ENCODE measurements around the gene ZNF184. TPM values are rescaled to one million over a fixed set of nuclear protein-coding genes. Genes with fewer than 3 reads are reported as not detected.
A peak's percentile ranks its signal among the peaks of the same experiment; 100 is the strongest.

ZNF184 gene
- total and polyA plus RNA-seq, 9 of the 15 experiments (the other 6 are each of a cell fraction or from before 2014, with no cell fraction given): 7.6 to 22.2 (median 12.8) TPM

DNA sequence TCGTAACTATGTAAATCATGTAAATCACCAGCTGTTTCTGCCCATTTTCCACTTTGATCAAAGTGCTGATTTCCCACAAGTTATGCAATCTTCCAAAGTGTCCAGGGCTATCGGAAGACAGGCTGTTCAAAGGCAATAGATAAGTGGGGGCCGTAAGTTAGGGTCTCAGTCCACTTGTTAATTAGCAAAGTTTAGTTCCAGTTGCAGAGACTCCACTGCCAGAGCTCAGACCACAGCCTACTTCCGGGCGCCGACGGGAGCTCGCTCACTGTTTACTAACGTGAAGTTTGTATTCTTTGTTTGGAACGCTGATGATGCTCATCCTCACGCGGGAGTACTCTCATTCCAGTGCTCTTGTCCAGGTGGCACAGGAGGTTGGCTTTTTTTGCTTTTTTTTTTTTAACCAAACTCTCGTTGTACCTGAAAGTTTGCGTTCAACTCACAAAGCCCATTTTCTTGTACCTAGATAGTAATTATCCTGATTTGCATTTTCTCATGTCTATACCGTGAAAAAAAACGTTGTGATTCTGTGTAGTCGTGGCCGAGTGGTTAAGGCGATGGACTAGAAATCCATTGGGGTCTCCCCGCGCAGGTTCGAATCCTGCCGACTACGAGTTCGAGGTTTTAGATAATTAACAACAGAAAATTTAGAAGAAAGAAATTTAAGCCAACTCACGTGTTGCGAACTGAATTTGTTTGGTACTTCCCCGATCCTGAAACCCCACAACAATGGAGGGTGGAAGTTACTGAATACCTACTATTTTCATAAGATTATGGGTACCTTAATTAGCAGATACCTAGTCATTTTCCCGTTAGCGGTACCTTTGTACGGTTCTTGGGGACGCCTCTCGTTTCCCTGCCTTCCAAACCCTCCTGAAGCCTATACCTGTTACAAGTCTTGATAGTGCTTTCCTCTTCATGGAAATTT is 29.9 kb upstream of the ZNF184 start (continued):
- TF ChIP-seq SP1 (CRISPR knock-in tag; IDR thresholded peaks at IDR 0.05) (peak; percentile 73), SMARCA5 (IDR thresholded peaks at IDR 0.05) (peak; percentile 90), HNRNPL (IDR thresholded peaks at IDR 0.05; ENCODE audit: low read depth, low read length) (no peak), ZNF589 (CRISPR knock-in tag; IDR thresholded peaks at IDR 0.05; ENCODE audit: low read depth) (no peak; the same call in 1 of the 2 replicates), KDM1A (IDR thresholded peaks at IDR 0.05) (peak; percentile 80 to 82), SIX5 (IDR thresholded peaks at IDR 0.05; ENCODE audit: borderline replicate concordance in 1 of 2, insufficient read depth in 1 of 2, low read depth in 1 of 2, low read length in 2 of 2) (no peak), ZNF3 (CRISPR knock-in tag; IDR thresholded peaks at IDR 0.05) (no peak), PCBP1 (IDR thresholded peaks at IDR 0.05; ENCODE audit: low read depth, low read length, poor library complexity, severe bottlenecking) (no peak), ZNF146 (CRISPR knock-in tag; IDR thresholded peaks at IDR 0.05; ENCODE audit: unreplicated experiment) (no peak), ZNF253 (CRISPR knock-in tag; conservative IDR thresholded peaks at IDR 0.05) (no peak), ZBTB7A (IDR thresholded peaks at IDR 0.05; ENCODE audit: borderline replicate concordance, control insufficient read depth, low read depth, low read length) (peak; percentile 61)
- TF ChIP-seq, protein P1, sequence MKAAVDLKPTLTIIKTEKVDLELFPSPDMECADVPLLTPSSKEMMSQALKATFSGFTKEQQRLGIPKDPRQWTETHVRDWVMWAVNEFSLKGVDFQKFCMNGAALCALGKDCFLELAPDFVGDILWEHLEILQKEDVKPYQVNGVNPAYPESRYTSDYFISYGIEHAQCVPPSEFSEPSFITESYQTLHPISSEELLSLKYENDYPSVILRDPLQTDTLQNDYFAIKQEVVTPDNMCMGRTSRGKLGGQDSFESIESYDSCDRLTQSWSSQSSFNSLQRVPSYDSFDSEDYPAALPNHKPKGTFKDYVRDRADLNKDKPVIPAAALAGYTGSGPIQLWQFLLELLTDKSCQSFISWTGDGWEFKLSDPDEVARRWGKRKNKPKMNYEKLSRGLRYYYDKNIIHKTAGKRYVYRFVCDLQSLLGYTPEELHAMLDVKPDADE (conservative IDR thresholded peaks at IDR 0.05; ENCODE audit: control insufficient read depth, low read depth, low read length): peak; percentile 66; the same call in 1 of the 2 replicates
- TF ChIP-seq, protein P2, sequence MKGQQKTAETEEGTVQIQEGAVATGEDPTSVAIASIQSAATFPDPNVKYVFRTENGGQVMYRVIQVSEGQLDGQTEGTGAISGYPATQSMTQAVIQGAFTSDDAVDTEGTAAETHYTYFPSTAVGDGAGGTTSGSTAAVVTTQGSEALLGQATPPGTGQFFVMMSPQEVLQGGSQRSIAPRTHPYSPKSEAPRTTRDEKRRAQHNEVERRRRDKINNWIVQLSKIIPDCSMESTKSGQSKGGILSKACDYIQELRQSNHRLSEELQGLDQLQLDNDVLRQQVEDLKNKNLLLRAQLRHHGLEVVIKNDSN (CRISPR knock-in tag; IDR thresholded peaks at IDR 0.05): peak; percentile 50; the same call in 1 of the 2 replicates
- TF ChIP-seq, protein P3, sequence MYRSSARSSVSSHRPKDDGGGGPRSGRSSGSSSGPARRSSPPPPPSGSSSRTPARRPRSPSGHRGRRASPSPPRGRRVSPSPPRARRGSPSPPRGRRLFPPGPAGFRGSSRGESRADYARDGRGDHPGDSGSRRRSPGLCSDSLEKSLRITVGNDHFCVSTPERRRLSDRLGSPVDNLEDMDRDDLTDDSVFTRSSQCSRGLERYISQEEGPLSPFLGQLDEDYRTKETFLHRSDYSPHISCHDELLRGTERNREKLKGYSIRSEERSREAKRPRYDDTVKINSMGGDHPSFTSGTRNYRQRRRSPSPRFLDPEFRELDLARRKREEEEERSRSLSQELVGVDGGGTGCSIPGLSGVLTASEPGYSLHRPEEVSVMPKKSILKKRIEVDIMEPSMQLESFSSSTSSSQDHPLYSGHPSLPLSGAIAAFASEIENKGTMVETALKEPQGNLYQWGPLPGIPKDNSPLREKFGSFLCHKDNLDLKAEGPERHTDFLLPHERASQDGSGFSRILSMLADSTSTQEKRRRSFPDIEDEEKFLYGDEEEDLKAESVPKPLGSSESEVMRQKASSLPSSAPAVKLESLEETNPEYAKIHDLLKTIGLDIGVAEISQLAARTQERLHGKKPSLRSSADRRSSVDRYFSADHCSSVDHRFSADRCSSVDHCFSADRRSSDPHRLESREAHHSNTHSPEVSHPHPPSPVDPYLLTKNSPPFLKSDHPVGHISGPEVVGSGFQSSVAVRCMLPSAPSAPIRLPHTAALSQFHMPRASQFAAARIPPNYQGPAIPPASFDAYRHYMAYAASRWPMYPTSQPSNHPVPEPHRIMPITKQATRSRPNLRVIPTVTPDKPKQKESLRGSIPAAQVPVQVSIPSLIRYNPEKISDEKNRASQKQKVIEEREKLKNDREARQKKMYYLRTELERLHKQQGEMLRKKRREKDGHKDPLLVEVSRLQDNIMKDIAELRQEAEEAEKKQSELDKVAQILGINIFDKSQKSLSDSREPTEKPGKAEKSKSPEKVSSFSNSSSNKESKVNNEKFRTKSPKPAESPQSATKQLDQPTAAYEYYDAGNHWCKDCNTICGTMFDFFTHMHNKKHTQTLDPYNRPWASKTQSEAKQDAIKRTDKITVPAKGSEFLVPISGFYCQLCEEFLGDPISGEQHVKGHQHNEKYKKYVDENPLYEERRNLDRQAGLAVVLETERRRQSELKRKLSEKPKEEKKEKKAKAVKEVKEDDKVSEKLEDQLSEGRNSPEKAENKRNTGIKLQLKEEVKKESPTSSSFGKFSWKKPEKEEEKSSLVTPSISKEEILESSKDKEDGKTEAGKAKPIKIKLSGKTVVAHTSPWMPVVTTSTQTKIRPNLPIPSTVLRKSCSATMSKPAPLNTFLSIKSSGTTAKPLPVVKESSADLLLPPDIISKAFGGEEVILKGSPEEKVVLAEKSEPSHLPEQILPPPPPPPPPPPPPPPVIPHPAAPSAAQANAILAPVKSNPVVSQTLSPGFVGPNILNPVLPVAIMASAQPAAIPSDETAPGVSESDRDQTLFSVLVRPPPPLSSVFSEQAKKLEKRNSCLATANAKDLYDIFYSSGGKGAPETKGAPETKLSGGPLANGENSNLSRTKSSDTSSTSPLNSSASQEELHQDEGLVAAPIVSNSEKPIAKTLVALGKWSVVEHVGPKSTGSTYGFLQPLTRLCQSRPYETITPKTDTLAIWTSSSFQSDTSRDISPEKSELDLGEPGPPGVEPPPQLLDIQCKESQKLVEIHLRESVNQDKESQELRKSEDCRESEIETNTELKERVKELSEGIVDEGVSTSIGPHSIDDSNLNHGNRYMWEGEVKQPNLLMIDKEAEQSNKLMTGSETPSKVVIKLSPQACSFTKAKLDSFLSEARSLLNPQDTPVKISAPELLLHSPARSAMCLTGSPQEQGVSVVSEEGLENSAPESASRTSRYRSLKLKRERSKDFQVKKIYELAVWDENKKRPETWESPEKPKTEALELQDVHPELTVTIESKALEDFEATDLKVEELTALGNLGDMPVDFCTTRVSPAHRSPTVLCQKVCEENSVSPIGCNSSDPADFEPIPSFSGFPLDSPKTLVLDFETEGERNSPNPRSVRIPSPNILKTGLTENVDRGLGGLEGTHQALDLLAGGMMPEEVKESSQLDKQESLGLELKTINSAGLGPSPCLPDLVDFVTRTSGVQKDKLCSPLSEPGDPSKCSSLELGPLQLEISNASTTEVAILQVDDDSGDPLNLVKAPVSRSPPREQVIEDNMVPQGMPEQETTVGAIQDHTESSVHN (IDR thresholded peaks at IDR 0.05; ENCODE audit: borderline replicate concordance in 1 of 2, low read depth in 1 of 2): peak in 1 of 2 experiments; percentile 17; a peak in 1 of 4 replicates

Measured in K562 (cell line).